ENCODE measurements around the gene PLCG2.
"Not testable (repeated sequence)": the region's sequence is repeated elsewhere in the genome, so short reads cannot be mapped to it uniquely, and the experiment has no call there.

The PLCG2 gene

GRCh38 chr16:81786321-81786720, 7.2 kb downstream of the PLCG2 start:
- in situ Hi-C loops (cut with MboI; ENCODE audit: low sequenced_read_pairs) = no loop called here

DNA sequence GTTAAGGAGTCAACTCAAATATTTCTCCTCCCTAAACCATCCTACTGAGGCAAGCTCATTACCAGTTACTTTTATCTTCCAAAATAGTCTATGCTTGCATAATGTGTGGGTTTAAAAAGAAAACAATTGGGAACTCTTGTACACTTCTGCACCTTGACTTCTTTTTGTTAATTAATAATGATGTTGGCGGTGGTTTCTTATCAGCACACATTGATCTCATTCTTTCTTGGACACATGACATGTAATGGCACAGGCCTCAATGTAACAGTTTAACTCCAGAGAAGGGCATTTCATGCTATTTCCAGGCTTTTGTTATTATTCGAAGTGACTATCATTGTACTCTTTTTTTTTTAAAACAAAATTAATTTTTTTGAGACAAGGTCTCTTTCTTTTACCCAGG, 7.8 kb downstream of the PLCG2 start:
- in situ Hi-C loops (cut with MboI; ENCODE audit: low sequenced_read_pairs) = no loop called here

DNA sequence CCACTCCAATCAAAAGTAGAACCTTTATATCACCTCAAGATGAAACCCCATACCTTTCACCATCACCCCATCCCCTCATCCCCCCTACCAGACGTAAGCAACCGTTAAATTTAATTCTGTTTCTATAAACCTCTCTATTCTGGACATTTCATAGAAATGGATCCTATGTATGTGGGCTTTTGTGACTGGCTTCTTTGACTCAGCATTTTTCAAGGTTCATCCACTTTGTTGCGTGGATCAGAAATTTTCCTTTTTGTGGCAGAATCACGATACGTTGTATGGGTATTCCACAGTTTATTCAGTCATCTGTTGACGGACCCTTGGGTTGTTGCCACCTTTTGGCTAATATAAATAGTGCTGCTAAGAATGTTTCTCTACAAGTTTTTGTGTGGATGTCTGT, 8.6 kb downstream of the PLCG2 start:
- in situ Hi-C loops (cut with MboI; ENCODE audit: low sequenced_read_pairs) = no loop called here

DNA sequence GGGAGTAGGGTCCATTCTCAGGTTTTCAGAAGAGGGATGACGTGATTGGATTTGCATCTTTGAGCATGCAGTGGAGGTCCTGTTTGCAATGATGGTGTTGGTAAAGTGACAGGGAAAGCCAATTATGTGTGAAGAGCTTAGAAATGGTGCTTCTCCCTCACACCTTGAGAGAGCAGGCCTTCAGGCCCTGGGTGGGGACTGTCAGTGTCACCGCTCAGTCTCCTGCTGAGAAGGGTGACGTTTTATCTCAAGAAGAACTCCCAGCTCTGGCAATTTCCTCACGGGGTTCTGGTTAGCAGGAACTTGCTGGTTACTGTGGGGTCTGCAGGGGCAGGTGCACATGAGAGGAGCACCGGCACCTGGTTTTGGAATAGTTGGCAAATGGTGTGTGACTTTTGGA, 11.2 kb downstream of the PLCG2 start:
- in situ Hi-C loops (cut with MboI; ENCODE audit: low sequenced_read_pairs) = no loop called here

- in situ Hi-C loops (cut with MboI; ENCODE audit: low sequenced_read_pairs) = no loop called here
Observed at GRCh38 chr16:81790830-81791435, 11.8 kb downstream of the PLCG2 start.

- in situ Hi-C loops (cut with MboI; ENCODE audit: low sequenced_read_pairs) = no loop called here
Observed at GRCh38 chr16:81792828-81793227, 13.7 kb downstream of the PLCG2 start.

DNA sequence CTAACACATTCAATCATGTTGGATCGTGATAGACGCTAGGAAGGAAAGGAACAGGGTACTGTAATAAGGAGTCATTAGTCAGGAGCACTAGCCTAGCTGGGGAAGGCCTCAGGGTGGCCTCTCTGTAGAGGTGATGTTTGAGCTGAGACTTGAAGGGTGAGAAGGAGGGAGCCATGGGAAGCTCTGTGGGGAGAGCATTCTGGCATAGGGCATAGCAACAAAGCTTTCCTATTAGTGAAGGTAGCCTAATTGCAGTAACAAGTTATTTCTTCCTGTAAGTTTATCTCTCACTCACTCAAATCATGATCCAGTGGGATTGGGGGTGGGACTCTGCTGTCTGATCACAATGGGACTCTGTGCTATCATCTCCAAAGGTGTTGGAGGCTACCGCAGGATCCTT, 16.1 kb downstream of the PLCG2 start:
- in situ Hi-C loops (cut with MboI; ENCODE audit: low sequenced_read_pairs) = no loop called here

DNA sequence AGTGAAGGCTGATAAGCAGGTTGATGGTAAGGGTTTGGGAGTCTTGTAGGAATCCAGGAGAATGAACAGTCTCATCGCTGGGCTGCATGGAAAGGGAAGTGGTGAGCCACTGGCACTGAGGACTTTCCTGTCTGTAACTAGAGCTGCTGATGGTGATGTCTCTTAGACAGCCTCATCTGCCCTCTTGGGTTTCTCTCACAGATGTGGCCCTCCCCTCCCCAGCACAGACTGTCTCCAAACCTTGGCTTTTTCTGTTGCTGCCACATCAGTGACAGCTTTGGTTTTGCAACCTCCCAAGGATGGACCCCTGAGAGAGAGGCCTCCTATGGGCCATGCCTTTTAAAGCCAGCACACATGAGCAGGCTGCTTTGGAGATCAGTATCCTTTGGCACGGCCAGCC, 16.9 kb downstream of the PLCG2 start:
- in situ Hi-C loops (cut with MboI; ENCODE audit: low sequenced_read_pairs) = no loop called here

GRCh38 chr16:81796583-81797346, 17.7 kb downstream of the PLCG2 start:
- in situ Hi-C loops (cut with MboI; ENCODE audit: low sequenced_read_pairs) = no loop called here

- in situ Hi-C loops (cut with MboI; ENCODE audit: low sequenced_read_pairs) = no loop called here
Observed at GRCh38 chr16:81797443-81797842, 18.4 kb downstream of the PLCG2 start.

DNA sequence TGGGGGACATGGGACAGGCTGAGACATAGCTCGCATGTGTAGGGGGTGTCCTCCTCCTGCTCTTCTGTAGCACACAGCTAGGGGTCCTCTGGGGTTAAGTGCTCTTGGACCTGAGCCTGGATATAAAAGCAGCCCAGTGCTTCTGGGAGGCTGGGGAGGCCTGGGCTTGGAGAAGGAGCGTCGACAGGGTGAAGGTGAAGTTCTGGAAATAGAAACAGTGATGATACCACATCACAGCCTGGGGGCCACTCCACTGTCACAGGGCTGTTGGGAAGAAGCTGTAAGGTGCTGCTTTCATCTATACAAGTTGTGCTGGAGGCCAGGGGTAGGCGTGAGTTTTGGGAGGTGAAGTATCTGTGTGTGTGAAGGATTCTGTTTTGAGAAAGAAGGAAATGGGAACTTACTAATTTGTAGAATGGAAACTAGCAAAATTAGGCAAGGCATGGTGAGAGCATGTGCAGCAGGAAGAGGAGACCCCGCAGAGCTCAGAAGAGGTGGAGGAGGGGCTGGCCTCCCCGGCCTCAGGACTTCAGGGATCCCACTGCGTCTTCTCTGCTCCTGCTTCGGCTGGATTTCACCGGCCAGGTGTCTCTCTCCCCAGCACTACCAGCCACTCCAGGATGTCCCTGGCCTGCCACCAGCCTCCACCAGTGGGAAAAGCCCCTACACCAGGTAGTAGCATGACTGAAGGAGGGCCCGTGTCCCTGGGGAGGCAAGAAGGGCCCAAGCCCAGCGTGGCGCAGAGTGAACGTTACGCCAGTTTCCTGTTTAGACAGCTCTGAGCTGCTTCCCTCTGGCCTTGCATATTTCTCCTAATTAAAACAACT, 19.4 kb downstream of the PLCG2 start:
- in situ Hi-C loops (cut with MboI; ENCODE audit: low sequenced_read_pairs) = no loop called here

DNA sequence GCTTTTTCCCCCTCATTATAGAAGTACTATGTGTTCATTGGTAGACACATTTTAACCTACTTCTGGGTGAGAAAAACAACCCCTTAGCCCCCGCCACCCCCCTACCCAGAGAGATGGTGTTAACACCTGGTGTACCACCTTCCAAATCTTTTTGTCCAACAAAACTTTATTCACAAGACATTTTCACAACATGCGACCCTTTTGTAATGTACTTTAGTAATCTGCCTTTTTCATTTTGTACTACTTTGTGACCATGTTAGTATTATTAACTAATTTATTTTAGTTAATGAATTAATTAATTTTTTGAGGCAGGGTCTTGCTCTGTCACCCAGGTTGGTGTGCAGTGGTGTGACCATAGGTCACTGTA, 20.0 kb downstream of the PLCG2 start:
- in situ Hi-C loops (cut with MboI; ENCODE audit: low sequenced_read_pairs) = no loop called here

- in situ Hi-C loops (cut with MboI; ENCODE audit: low sequenced_read_pairs) = not testable (repeated sequence)
Observed at GRCh38 chr16:81801724-81802123, 22.6 kb downstream of the PLCG2 start.

- in situ Hi-C loops (cut with MboI; ENCODE audit: low sequenced_read_pairs) = no loop called here
Observed at GRCh38 chr16:81803332-81803731, 24.2 kb downstream of the PLCG2 start.

- in situ Hi-C loops (cut with MboI; ENCODE audit: low sequenced_read_pairs) = no loop called here
Observed at GRCh38 chr16:81804134-81804610, 25.1 kb downstream of the PLCG2 start.

- in situ Hi-C loops (cut with MboI; ENCODE audit: low sequenced_read_pairs) = no loop called here
Observed at GRCh38 chr16:81806696-81807095, 27.6 kb downstream of the PLCG2 start.

- in situ Hi-C loops (cut with MboI; ENCODE audit: low sequenced_read_pairs) = no loop called here
Observed at GRCh38 chr16:81807767-81808358, 28.8 kb downstream of the PLCG2 start.

- in situ Hi-C loops (cut with MboI; ENCODE audit: low sequenced_read_pairs) = no loop called here
Observed at GRCh38 chr16:81808933-81809480, 29.9 kb downstream of the PLCG2 start.

- in situ Hi-C loops (cut with MboI; ENCODE audit: low sequenced_read_pairs) = no loop called here
Observed at GRCh38 chr16:81809567-81809966, 30.5 kb downstream of the PLCG2 start.

DNA sequence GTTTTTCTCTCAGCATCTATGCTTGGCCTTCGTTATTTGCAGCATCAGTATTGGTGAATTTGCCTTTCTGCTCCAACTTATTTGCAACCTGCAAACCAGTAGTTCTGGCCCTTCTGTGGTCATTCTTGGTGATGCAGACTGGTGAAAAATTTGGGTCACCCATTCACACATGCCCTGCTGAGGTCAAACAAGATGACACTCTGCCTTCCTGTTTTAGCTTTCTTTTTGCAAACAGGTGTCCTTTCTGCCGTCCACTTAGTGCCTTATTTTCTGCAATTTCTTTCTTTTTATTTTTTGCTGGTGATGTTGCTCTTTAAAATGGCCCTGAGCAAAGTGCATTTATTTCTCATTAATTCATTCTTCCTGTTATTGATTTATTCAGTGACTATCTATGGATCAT, 31.3 kb downstream of the PLCG2 start:
- in situ Hi-C loops (cut with MboI; ENCODE audit: low sequenced_read_pairs) = no loop called here

DNA sequence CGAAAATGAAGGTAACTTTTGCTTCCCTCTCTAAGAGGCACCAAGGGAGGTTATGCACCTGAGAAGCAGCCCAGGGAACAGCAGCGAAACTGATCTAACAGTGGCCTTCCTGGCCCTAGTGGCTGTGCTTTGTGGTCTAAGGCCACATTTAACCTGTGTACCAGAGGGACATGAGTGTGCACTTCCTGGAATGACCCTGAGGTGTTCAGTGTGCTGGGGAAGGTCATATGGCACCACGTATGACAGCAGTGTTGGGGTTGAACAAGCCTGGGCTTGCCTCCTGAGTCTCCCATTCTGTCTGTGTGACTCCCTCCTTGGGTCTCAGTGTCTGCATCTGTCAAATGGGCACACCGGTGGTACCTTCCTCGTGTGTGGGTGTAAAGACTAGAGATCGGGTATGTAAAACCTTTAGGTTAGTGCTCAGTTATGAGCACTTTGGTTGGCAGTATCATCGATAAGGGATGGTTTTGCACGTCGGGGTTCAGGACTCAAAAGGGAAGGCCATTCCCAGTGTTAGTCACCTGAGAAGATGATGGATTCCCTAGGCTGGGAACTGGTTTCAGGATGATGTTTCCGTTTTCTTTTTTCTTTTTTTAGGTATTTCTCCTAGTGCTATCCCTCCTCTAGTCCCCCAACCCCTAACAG, 31.9 kb downstream of the PLCG2 start:
- in situ Hi-C loops (cut with MboI; ENCODE audit: low sequenced_read_pairs) = no loop called here

Measured in HL-60/S4 treated with retinoic acid at 250 ng/mL for 4 days and 3 days (cell line).